GM21723 (cell line): Measurements from ENCODE around the gene RBM6.
A peak's percentile ranks its signal among the peaks of the same experiment; 100 is the strongest.
"Not testable (repeated sequence)": the region's sequence is repeated elsewhere in the genome, so short reads cannot be mapped to it uniquely, and the experiment has no call there.

Experiments
- ATAC-seq: cut with Tn5 transposase; IDR thresholded peaks from one replicate; pipeline ENCODE4 v1.9.1; 2021; ENCODE audit warnings: mild to moderate bottlenecking, moderate library complexity; ENCODE audit not compliant: unreplicated experiment

RBM6 gene

GRCh38 chr3:50084951-50085350, 145.0 kb downstream of the RBM6 start:
- ATAC-seq: not testable (repeated sequence)

- ATAC-seq: peak; percentile 99
Measured at GRCh38 chr3:50088725-50089608, 149.0 kb downstream of the RBM6 start, which contains the start of gene RBM5. Gene RBM5 (plus strand): TSS chr3:50088919. CDS start chr3:50090435, 1,516 bp downstream.

- no peak for ATAC-seq
Measured at GRCh38 chr3:50089609-50089945, 149.6 kb downstream of the RBM6 start.

GRCh38 chr3:50090984-50091383, 151.0 kb downstream of the RBM6 start:
- no peak for ATAC-seq

- no peak for ATAC-seq
Measured at GRCh38 chr3:50095352-50095998, 155.5 kb downstream of the RBM6 start.

DNA sequence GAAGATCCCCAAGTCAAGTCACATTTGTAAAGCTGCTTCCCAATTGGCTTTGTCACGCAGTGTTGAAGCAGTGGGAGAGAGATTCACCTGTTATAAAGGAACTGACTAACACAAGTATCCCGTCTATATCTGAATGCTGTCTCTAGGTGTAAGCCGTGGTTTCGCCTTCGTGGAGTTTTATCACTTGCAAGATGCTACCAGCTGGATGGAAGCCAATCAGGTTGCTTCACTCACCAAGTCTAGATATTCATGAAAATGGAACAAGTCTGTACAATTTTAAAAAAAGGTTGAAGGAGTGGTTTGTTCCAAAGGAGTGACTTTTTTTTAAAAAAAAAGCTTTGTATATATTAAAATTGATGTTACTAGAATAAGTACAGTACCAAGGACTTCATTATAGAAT, 160.4 kb downstream of the RBM6 start:
- no peak for ATAC-seq

DNA sequence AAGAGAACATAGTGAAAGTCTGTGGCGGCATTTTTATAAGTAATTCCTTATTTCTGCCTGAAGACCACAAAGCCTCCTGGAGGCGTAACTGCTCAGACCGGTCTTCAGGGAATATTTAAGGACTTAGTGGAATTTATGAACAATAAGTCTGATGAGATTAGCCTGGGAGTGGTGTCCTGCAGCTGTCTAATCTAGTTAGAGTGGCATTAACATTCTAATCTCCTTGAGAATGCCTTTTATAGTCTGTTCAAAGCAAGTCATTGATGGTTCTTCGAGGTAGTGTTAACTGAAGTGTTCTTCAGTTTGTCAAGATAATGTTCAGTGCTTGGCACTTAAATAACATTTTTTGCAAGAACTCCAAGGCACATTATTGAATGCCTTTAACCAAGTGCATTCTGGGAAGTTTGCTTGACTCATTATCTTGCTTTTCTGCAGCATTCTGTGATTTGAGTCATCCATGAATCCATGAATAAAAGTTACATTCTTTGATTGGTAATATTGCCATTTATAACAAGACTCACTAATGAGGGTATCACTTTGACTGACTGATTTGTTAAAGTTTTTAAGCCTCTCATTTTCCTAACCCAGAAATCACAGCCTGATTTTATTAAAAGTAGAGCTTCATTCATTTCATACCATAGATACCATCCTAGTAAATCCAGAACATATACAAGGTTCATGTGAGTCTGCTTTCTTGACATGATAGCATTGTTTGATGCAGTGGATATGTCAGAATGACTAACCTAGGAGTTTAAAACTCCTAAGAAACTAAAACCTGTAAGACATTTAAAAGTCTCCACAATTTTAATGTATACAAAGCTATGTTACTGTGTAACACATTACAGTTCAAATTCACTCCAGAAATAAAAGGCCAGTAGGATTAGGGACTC, 161.3 kb downstream of the RBM6 start:
- no peak for ATAC-seq

- ATAC-seq: no peak
Measured at GRCh38 chr3:50102558-50102957, 162.6 kb downstream of the RBM6 start.

DNA sequence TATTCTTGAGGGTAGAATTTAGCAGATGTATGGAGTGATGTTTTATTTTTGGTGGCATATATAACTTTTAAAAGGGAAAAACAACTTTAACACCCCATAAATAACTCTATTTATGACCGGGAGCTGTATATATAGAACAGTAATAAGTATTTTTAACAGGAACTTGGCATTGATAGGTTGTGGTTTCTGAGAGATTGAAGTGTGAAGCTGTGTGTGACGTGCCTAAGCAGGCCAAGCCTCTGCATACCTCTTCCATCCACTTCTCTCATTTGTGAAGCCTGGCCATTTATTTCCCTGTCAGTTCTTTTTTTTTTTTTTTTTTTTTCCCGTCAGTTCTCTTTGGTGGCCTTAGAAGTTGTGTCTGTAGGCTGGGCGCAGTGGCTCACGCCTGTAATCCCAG, 171.8 kb downstream of the RBM6 start:
- no peak for ATAC-seq

GRCh38 chr3:50112462-50112861, 172.5 kb downstream of the RBM6 start:
- no peak for ATAC-seq

- no peak for ATAC-seq
Measured at GRCh38 chr3:50117120-50117519, 177.2 kb downstream of the RBM6 start.

DNA sequence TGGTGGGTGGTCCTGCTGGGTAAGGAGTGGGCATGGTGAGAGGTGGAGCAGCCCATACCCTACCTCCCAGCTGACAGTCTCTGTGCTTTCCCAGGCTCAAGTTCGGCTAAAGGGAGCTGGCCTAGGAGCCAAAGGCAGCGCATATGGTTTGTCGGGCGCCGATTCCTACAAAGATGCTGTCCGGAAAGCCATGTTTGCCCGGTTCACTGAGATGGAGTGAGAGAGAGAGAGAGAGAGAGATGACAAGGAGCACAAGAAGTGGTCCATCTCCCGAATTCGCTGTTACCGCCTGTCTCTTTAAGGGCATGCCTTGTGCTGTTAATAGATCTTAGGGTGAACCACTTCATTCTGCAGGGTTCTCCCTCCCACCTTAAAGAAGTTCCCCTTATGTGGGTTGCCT, 178.3 kb downstream of the RBM6 start:
- ATAC-seq: no peak

DNA sequence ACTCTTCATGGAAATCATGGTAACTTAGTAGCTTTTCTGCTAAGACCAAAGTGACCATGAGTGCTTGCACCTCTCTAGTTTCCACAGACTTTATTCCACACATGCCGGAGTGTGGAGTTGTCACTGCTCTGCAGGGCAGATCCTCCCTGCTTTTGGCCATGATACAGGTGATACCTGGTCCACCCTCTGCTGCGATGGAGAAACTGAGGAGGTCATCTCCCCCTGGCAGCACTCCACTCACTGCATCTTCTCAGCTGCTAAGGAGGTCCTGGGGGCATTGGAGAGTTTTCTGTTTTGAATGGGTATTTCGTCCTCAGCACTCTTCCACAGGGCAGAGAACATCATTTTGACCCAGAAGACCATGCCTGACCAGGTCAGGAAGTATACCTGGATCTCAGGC, 179.8 kb downstream of the RBM6 start:
- ATAC-seq: no peak

- ATAC-seq: no peak
Measured at GRCh38 chr3:50120364-50121071, 180.6 kb downstream of the RBM6 start.

DNA sequence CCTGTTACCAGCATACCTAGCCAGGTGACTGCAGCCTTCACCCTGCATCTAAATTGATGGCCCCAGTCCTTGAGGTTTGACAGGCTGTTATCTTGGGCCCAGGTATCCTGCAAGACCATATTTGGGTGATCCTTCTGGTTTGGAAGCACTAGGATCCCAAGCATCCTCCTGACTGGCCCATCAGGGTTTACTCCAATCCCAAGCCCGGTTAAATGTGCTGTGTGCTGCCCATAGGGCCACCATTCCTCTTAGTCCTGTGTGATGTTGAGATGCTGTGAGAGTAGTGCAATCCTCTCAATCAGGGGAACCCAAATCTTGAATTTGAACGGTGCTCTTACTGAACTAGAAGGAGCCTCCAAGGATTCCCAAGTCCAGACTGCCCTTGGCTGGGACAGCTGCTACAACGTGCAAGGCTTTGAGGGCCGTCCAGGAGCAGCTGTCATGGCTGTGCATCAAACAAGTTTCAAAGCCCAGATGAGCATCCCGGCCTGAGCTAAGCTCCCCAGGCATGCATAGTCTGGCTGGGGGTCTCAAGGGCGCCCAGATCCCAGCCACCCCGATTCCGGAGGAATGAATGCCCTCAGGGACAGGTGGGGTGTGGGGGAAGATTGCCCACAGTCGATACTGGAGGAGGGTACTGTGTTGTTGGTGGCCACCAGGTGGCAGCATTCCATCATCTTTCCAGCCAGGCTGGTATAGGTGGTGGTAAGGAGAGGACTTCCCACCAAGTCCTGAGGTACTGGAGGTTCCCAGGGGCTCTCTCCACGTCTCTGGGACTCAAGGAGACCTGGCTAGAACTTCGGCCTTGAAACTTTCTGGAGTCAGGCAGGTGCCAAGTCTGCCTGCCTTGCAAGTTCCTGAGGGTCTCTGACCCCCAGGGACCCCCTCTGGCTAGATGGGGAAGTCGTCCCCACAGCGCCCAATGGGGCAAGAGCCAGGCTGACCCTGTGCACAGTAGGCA, 181.4 kb downstream of the RBM6 start:
- ATAC-seq: peak; percentile 71

DNA sequence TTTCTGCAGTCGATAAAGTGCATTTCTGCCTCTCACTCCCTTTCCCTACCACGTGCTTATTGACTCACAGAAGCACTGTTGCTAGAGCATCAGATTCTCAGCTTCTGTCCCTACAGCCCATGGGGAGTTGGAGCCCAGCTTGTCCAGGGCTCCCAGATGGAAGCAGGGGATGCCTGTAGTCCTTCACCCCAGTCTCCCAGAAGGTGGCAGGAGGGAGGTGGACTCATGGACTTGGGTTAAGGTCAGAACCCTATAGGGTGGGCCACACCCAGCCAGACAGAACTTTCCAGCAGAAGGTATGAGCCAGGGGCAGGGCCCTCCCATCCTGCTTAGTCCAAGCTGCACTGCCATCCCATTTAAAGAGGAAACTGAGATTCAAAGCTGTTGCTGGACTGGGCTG, 182.1 kb downstream of the RBM6 start:
- no peak for ATAC-seq

DNA sequence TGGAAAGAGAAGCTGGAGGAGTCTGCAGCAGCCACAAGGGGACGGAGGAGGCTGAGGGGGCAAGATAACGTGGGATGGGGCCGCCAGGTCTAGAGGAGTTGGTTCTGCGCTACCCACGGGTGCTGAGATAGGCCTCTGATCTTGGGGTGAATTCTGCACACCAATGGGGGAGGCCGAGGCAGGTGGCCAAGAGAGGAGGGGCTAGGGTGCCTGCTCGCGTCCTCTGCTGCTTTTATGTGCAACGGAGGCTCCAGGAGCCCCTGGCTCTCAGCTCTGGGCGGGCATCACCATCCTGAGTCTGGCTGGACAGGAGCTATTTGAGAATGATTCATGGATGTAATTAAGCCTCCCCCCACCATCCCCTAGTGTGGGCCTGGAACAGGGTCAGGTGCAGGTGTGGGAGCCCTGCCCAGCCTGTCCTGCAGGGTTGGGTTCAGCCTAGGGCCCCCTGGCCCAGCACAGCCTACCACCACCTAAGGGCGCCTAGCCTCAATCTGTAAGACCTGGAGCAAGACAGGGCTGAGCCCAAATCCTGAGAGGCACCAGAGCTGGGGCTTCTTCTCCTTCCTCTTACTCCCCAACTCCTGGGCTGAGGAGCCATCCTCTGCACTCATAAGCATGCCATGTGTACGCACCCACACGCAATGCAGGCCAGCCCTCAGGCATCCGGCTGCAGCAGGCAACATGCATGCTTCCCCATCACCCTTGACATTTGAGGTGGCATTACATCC, 182.9 kb downstream of the RBM6 start:
- ATAC-seq: no peak

DNA sequence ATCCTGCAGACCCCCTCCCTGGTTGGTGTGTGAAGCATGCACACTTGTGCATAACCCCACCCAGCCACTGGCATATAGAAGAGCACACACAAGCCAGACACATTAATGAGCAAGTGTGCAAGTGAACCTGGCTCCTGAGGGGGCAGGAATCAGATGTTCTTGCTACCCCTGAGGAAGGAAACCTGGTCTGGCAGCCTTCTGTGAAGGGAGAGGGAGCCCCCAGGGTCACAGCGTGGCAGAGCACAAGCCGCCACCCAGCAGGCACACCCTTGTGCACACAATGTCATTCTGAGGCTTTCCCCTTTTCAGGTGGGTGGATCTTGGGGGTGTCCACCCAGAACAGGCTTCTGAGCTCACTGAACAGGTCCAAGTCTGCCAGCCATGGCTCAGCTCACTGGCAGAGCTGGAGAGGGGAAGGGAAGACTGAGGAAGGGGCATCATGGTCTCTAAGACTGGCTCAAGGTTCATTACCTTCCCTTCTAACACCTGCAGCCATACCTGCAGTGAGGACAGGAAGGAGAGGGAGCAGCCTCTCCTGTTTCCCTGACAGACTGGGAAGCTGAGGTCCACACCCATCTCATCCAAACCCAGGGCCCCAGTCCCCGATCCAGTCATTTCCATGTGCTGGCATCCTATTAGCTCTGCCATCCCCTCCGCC, 183.6 kb downstream of the RBM6 start:
- ATAC-seq: no peak
